ENCODE measurements around the gene TPST1. TPM values are rescaled to one million over a fixed set of nuclear protein-coding genes. Genes with fewer than 3 reads are reported as not detected.

TPST1 gene
- total RNA-seq, 1 experiment from 2014 or later, result 15.0 TPM

DNA sequence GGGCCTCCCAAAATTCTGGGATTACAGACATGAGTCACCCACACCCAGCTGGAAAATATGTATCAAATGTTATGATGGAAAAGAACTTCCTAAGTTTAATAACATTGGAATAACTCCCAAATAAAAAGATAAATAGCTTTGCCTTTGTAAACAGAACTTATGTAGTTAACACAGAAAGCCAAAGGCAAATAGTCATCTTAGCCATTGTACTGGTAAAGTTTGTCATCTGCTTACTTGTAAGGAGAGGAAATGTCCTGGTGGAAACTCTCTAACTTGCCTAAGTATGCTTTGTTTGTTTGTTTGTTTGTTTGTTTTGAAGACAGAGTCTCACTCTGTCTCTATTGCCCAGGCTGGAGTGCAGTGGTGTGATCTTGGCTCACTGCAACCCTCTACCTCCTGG, 23.8 kb upstream of the TPST1 start:
- no peak for ATAC-seq
- peaks cover 2% of the 10 kb centered on the region; the same call in 1 of the 2 replicates for H3K27me3 Mint-ChIP-seq (ENCODE audit: low read depth)
- POLR2A ChIA-PET, result no interaction called here

More for the DNA sequence above, 23.8 kb upstream of the TPST1 start:
- peaks cover 3% of the 10 kb centered on the region; the same call in 1 of the 2 replicates for H3K36me3 Mint-ChIP-seq
- no peak overlapping the region for H3K4me3 Mint-ChIP-seq
- no peak overlapping the region for H3K27ac Mint-ChIP-seq
- peaks cover 9% of the 10 kb centered on the region for H3K9me3 Mint-ChIP-seq
- TF ChIP-seq, protein P1, sequence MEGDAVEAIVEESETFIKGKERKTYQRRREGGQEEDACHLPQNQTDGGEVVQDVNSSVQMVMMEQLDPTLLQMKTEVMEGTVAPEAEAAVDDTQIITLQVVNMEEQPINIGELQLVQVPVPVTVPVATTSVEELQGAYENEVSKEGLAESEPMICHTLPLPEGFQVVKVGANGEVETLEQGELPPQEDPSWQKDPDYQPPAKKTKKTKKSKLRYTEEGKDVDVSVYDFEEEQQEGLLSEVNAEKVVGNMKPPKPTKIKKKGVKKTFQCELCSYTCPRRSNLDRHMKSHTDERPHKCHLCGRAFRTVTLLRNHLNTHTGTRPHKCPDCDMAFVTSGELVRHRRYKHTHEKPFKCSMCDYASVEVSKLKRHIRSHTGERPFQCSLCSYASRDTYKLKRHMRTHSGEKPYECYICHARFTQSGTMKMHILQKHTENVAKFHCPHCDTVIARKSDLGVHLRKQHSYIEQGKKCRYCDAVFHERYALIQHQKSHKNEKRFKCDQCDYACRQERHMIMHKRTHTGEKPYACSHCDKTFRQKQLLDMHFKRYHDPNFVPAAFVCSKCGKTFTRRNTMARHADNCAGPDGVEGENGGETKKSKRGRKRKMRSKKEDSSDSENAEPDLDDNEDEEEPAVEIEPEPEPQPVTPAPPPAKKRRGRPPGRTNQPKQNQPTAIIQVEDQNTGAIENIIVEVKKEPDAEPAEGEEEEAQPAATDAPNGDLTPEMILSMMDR (IDR thresholded peaks at IDR 0.05), result no peak
- TF ChIP-seq, protein P2, sequence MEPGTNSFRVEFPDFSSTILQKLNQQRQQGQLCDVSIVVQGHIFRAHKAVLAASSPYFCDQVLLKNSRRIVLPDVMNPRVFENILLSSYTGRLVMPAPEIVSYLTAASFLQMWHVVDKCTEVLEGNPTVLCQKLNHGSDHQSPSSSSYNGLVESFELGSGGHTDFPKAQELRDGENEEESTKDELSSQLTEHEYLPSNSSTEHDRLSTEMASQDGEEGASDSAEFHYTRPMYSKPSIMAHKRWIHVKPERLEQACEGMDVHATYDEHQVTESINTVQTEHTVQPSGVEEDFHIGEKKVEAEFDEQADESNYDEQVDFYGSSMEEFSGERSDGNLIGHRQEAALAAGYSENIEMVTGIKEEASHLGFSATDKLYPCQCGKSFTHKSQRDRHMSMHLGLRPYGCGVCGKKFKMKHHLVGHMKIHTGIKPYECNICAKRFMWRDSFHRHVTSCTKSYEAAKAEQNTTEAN (CRISPR knock-in tag; IDR thresholded peaks at IDR 0.05), result no peak
- TF ChIP-seq NR3C1 (CRISPR knock-in tag; conservative IDR thresholded peaks at IDR 0.05; ENCODE audit: low read depth), result no peak
- TF ChIP-seq ZNF671 (CRISPR knock-in tag; IDR thresholded peaks at IDR 0.05), result no peak
- TF ChIP-seq ETV6 (CRISPR knock-in tag; IDR thresholded peaks at IDR 0.05), result no peak
- TF ChIP-seq ZNF263 (CRISPR knock-in tag; IDR thresholded peaks at IDR 0.05; ENCODE audit: low read depth), result no peak
- no peak for TF ChIP-seq JAZF1 (CRISPR knock-in tag; IDR thresholded peaks at IDR 0.05)
- TF ChIP-seq JUN (CRISPR knock-in tag; IDR thresholded peaks at IDR 0.05), result no peak
- TF ChIP-seq, protein P3, sequence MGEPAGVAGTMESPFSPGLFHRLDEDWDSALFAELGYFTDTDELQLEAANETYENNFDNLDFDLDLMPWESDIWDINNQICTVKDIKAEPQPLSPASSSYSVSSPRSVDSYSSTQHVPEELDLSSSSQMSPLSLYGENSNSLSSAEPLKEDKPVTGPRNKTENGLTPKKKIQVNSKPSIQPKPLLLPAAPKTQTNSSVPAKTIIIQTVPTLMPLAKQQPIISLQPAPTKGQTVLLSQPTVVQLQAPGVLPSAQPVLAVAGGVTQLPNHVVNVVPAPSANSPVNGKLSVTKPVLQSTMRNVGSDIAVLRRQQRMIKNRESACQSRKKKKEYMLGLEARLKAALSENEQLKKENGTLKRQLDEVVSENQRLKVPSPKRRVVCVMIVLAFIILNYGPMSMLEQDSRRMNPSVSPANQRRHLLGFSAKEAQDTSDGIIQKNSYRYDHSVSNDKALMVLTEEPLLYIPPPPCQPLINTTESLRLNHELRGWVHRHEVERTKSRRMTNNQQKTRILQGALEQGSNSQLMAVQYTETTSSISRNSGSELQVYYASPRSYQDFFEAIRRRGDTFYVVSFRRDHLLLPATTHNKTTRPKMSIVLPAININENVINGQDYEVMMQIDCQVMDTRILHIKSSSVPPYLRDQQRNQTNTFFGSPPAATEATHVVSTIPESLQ (CRISPR knock-in tag; IDR thresholded peaks at IDR 0.05), result no peak
- no peak for TF ChIP-seq ESRRA (CRISPR knock-in tag; IDR thresholded peaks at IDR 0.05; ENCODE audit: borderline replicate concordance)
- TF ChIP-seq, protein P4, sequence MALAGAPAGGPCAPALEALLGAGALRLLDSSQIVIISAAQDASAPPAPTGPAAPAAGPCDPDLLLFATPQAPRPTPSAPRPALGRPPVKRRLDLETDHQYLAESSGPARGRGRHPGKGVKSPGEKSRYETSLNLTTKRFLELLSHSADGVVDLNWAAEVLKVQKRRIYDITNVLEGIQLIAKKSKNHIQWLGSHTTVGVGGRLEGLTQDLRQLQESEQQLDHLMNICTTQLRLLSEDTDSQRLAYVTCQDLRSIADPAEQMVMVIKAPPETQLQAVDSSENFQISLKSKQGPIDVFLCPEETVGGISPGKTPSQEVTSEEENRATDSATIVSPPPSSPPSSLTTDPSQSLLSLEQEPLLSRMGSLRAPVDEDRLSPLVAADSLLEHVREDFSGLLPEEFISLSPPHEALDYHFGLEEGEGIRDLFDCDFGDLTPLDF (CRISPR knock-in tag; IDR thresholded peaks at IDR 0.05), result no peak
- no peak for TF ChIP-seq FOXJ3 (CRISPR knock-in tag; IDR thresholded peaks at IDR 0.05; ENCODE audit: borderline replicate concordance)
- no peak for TF ChIP-seq ZNF138 (CRISPR knock-in tag; conservative IDR thresholded peaks at IDR 0.05)
- TF ChIP-seq, protein P5, sequence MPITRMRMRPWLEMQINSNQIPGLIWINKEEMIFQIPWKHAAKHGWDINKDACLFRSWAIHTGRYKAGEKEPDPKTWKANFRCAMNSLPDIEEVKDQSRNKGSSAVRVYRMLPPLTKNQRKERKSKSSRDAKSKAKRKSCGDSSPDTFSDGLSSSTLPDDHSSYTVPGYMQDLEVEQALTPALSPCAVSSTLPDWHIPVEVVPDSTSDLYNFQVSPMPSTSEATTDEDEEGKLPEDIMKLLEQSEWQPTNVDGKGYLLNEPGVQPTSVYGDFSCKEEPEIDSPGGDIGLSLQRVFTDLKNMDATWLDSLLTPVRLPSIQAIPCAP (CRISPR knock-in tag; IDR thresholded peaks at IDR 0.05), result no peak
- TF ChIP-seq TCF7 (CRISPR knock-in tag; IDR thresholded peaks at IDR 0.05; ENCODE audit: low read depth), result no peak
- TF ChIP-seq, protein P6, sequence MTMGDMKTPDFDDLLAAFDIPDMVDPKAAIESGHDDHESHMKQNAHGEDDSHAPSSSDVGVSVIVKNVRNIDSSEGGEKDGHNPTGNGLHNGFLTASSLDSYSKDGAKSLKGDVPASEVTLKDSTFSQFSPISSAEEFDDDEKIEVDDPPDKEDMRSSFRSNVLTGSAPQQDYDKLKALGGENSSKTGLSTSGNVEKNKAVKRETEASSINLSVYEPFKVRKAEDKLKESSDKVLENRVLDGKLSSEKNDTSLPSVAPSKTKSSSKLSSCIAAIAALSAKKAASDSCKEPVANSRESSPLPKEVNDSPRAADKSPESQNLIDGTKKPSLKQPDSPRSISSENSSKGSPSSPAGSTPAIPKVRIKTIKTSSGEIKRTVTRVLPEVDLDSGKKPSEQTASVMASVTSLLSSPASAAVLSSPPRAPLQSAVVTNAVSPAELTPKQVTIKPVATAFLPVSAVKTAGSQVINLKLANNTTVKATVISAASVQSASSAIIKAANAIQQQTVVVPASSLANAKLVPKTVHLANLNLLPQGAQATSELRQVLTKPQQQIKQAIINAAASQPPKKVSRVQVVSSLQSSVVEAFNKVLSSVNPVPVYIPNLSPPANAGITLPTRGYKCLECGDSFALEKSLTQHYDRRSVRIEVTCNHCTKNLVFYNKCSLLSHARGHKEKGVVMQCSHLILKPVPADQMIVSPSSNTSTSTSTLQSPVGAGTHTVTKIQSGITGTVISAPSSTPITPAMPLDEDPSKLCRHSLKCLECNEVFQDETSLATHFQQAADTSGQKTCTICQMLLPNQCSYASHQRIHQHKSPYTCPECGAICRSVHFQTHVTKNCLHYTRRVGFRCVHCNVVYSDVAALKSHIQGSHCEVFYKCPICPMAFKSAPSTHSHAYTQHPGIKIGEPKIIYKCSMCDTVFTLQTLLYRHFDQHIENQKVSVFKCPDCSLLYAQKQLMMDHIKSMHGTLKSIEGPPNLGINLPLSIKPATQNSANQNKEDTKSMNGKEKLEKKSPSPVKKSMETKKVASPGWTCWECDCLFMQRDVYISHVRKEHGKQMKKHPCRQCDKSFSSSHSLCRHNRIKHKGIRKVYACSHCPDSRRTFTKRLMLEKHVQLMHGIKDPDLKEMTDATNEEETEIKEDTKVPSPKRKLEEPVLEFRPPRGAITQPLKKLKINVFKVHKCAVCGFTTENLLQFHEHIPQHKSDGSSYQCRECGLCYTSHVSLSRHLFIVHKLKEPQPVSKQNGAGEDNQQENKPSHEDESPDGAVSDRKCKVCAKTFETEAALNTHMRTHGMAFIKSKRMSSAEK (CRISPR knock-in tag; IDR thresholded peaks at IDR 0.05; ENCODE audit: borderline replicate concordance), result no peak
- no peak for DNase-seq (ENCODE audit: low spot score)
- H3K4me1 Mint-ChIP-seq, result no peaks in the 10 kb centered on the region
- CTCF ChIA-PET, result no interaction called here
